HG02759 (cell line): ENCODE measurements around the gene PPFIBP1.
A peak's percentile ranks its signal among the peaks of the same experiment; 100 is the strongest.
"Not testable (repeated sequence)": the region's sequence is repeated elsewhere in the genome, so short reads cannot be mapped to it uniquely, and the experiment has no call there.

ENCODE experiments used
- ATAC-seq: cut with Tn5 transposase; IDR thresholded peaks from one replicate; pipeline ENCODE4 v1.9.1; 2021; ENCODE audit warnings: mild to moderate bottlenecking, moderate library complexity; ENCODE audit not compliant: unreplicated experiment

Gene PPFIBP1

GRCh38 chr12:27703720-27704452, 179.9 kb downstream of the PPFIBP1 start:
- peak; percentile 90 for ATAC-seq

- ATAC-seq = no peak
Observed at GRCh38 chr12:27705263-27705662, 181.3 kb downstream of the PPFIBP1 start.

GRCh38 chr12:27707216-27707615, 183.2 kb downstream of the PPFIBP1 start:
- no peak for ATAC-seq

GRCh38 chr12:27709212-27709931, 185.4 kb downstream of the PPFIBP1 start:
- ATAC-seq = no peak

GRCh38 chr12:27709932-27710591, 186.1 kb downstream of the PPFIBP1 start:
- ATAC-seq = peak; percentile 40

- peak; percentile 96 for ATAC-seq
Observed at GRCh38 chr12:27710592-27711316, 186.7 kb downstream of the PPFIBP1 start, which contains the start of gene MRPS35. MRPS35 (plus strand) TSS chr12:27710832; CDS start chr12:27710844, 12 bp downstream.

- ATAC-seq = peak; percentile 22
Observed at GRCh38 chr12:27711317-27711682, 187.3 kb downstream of the PPFIBP1 start.

GRCh38 chr12:27711967-27712366, 188.0 kb downstream of the PPFIBP1 start:
- ATAC-seq = no peak

GRCh38 chr12:27723212-27723611, 199.2 kb downstream of the PPFIBP1 start:
- no peak for ATAC-seq

- no peak for ATAC-seq
Observed at GRCh38 chr12:27730097-27730588, 206.1 kb downstream of the PPFIBP1 start.

GRCh38 chr12:27732281-27732680, 208.3 kb downstream of the PPFIBP1 start:
- ATAC-seq = no peak

- ATAC-seq = peak; percentile 73
Observed at GRCh38 chr12:27733052-27733656, 209.1 kb downstream of the PPFIBP1 start.

- ATAC-seq = no peak
Observed at GRCh38 chr12:27733791-27734190, 209.8 kb downstream of the PPFIBP1 start.

GRCh38 chr12:27734321-27734720, 210.3 kb downstream of the PPFIBP1 start:
- not testable (repeated sequence) for ATAC-seq

GRCh38 chr12:27743601-27744000, 219.6 kb downstream of the PPFIBP1 start:
- ATAC-seq = no peak
